Measurements from ENCODE around the gene SPTBN1. TPM values are rescaled to one million over a fixed set of nuclear protein-coding genes. Genes with fewer than 3 reads are reported as not detected.
"Not testable (repeated sequence)": the region's sequence is repeated elsewhere in the genome, so short reads cannot be mapped to it uniquely, and the experiment has no call there.

The SPTBN1 gene
- polyA plus RNA-seq, 1 experiment: 56.6 TPM

GRCh38 chr2:54528311-54528955, 72.3 kb downstream of the SPTBN1 start:
- no peaks in the 10 kb centered on the region for H3K9me3 ChIP-seq (ENCODE audit: control insufficient read depth, insufficient read depth, low read length)
- H3K4me3 ChIP-seq (ENCODE audit: low read depth, low read length): no peak overlapping the region
- H3K27me3 ChIP-seq (ENCODE audit: control insufficient read depth, insufficient read depth, low read length): no peaks in the 10 kb centered on the region
- no peak overlapping the region for H3K27ac ChIP-seq (ENCODE audit: low read depth, low read length)
- ChIA-PET CTCF (interaction anchor here (0.6 kb wide), 1 partner anchor 15 kb away, joined by 3 read pairs; no protein-coding TSS in a partner anchor), POLR2A (interaction anchor here (0.6 kb wide), 1 partner anchor 32 kb away, joined by 5 read pairs; no protein-coding TSS in a partner anchor)
- TF ChIP-seq, protein P1, sequence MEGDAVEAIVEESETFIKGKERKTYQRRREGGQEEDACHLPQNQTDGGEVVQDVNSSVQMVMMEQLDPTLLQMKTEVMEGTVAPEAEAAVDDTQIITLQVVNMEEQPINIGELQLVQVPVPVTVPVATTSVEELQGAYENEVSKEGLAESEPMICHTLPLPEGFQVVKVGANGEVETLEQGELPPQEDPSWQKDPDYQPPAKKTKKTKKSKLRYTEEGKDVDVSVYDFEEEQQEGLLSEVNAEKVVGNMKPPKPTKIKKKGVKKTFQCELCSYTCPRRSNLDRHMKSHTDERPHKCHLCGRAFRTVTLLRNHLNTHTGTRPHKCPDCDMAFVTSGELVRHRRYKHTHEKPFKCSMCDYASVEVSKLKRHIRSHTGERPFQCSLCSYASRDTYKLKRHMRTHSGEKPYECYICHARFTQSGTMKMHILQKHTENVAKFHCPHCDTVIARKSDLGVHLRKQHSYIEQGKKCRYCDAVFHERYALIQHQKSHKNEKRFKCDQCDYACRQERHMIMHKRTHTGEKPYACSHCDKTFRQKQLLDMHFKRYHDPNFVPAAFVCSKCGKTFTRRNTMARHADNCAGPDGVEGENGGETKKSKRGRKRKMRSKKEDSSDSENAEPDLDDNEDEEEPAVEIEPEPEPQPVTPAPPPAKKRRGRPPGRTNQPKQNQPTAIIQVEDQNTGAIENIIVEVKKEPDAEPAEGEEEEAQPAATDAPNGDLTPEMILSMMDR (IDR thresholded peaks at IDR 0.05; ENCODE audit: low read depth, low read length): no peak
- no peak for DNase-seq (ENCODE audit: low read depth, low spot score)

- H3K27ac ChIP-seq (ENCODE audit: low read depth, low read length); POLR2A ChIA-PET; H3K4me3 ChIP-seq (ENCODE audit: low read depth, low read length); H3K9me3 ChIP-seq (ENCODE audit: control insufficient read depth, insufficient read depth, low read length); H3K27me3 ChIP-seq (ENCODE audit: control insufficient read depth, insufficient read depth, low read length); DNase-seq (ENCODE audit: low read depth, low spot score): not testable (repeated sequence)
- CTCF ChIA-PET: interaction anchor here (0.6 kb wide), 1 partner anchor 52 kb away, joined by 7 read pairs; no protein-coding TSS in a partner anchor
These were observed 73.4 kb downstream of the SPTBN1 start for GRCh38 chr2:54529518-54529917.

- no peaks in the 10 kb centered on the region for H3K9me3 ChIP-seq (ENCODE audit: control insufficient read depth, insufficient read depth, low read length)
- DNase-seq (ENCODE audit: low read depth, low spot score): no peak
- H3K27me3 ChIP-seq (ENCODE audit: control insufficient read depth, insufficient read depth, low read length): no peaks in the 10 kb centered on the region
- TF ChIP-seq, protein P1 (IDR thresholded peaks at IDR 0.05; ENCODE audit: low read depth, low read length): no peak
- ChIA-PET POLR2A (no interaction called here), CTCF (interaction anchor here (0.6 kb wide), 1 partner anchor 52 kb away, joined by 7 read pairs; no protein-coding TSS in a partner anchor)
- H3K27ac ChIP-seq (ENCODE audit: low read depth, low read length): no peak overlapping the region
- no peak overlapping the region for H3K4me3 ChIP-seq (ENCODE audit: low read depth, low read length)
These were observed 73.8 kb downstream of the SPTBN1 start for GRCh38 chr2:54529935-54530334.

DNA sequence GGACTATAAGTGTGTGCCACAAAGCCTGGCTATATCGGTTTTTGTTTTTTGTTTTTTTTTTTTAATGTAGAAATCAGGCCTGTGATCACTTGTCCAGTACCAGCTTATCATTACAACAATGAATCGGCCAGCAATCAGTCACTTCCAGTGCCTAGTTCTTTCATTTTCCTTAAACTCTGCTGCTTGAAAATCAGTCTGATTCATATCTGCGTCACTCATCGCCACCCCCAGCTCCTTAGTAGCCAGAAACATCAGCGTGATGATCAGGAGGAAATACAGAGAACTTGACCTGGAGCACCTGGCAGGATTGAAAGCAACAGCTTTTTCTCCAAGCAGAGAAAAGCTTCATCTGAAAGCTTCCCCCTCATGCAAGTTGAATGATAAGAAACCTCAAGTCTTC, 75.4 kb downstream of the SPTBN1 start:
- Histone ChIP-seq H3K27me3 (ENCODE audit: control insufficient read depth, insufficient read depth, low read length) (no peaks in the 10 kb centered on the region), H3K27ac (ENCODE audit: low read depth, low read length) (peak overlapping the region; percentile 35), H3K9me3 (ENCODE audit: control insufficient read depth, insufficient read depth, low read length) (no peaks in the 10 kb centered on the region), H3K4me3 (ENCODE audit: low read depth, low read length) (no peak overlapping the region)
- TF ChIP-seq, protein P1 (IDR thresholded peaks at IDR 0.05; ENCODE audit: low read depth, low read length): no peak
- POLR2A ChIA-PET: interaction anchor here (0.9 kb wide), 1 partner anchor 28 kb away, joined by 4 read pairs; no protein-coding TSS in a partner anchor
- CTCF ChIA-PET: interaction anchor here (0.6 to 0.8 kb wide), 2 partner anchors 24 to 425 kb away, joined by 3 to 7 read pairs; no protein-coding TSS in a partner anchor
- DNase-seq (ENCODE audit: low read depth, low spot score): no peak

DNA sequence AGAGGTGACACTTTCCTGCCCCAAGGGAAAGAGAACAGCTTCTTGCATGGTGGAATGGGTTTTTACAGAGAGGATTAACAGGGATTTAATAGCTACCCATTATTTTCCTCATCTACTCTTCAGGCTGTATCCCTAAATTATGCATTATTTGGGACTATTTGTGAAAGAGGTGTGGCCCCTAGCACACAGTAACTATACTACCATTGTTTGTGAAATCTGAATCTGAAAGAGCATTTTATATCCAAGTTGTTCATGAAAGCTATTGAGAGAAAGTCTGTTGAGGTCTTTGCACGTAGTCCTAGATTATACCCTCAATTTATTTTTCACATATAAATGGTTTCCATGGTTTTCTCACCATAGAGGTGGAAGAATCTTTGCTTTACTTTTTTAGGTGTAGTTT, 78.1 kb downstream of the SPTBN1 start:
- CTCF ChIA-PET: no interaction called here
- no peak for DNase-seq (ENCODE audit: low read depth, low spot score)

More for the DNA sequence above, 78.1 kb downstream of the SPTBN1 start:
- no peaks in the 10 kb centered on the region for H3K27me3 ChIP-seq (ENCODE audit: control insufficient read depth, insufficient read depth, low read length)
- no peaks in the 10 kb centered on the region for H3K9me3 ChIP-seq (ENCODE audit: control insufficient read depth, insufficient read depth, low read length)
- TF ChIP-seq, protein P1 (IDR thresholded peaks at IDR 0.05; ENCODE audit: low read depth, low read length): no peak
- no peak overlapping the region for H3K27ac ChIP-seq (ENCODE audit: low read depth, low read length)
- H3K4me3 ChIP-seq (ENCODE audit: low read depth, low read length): no peak overlapping the region
- POLR2A ChIA-PET: no interaction called here
